Activated CD4-positive, alpha-beta T cell treated with anti-CD3 and anti-CD28 coated beads, Interleukin-2, amount 50 U/mL, for 24 hours (primary cell): Measurements from ENCODE around the gene CDH12.
"Not testable (repeated sequence)": the region's sequence is repeated elsewhere in the genome, so short reads cannot be mapped to it uniquely, and the experiment has no call there.

ENCODE experiments used
- DNase-seq, 2 donors: peaks; one replicate each; pipeline ENCODE4 v3.0.0-alpha.2; 2020; ENCODE audit warnings: low read depth in 1 of 2, low spot score in 1 of 2

Gene CDH12

GRCh38 chr5:22315052-22315451 lies 538.1 kb downstream of the CDH12 start:
- DNase-seq: not testable (repeated sequence)

GRCh38 chr5:22314548-22314947 lies 538.6 kb downstream of the CDH12 start:
- no peak for DNase-seq

- DNase-seq: no peak
Observed at GRCh38 chr5:22306011-22306410, 547.1 kb downstream of the CDH12 start.

- DNase-seq: no peak
Observed at GRCh38 chr5:22295832-22296231, 557.3 kb downstream of the CDH12 start.

GRCh38 chr5:22293147-22293546 lies 560.0 kb downstream of the CDH12 start:
- no peak for DNase-seq

GRCh38 chr5:22278164-22278563 lies 575.0 kb downstream of the CDH12 start:
- no peak for DNase-seq

- no peak for DNase-seq
Observed at GRCh38 chr5:22277006-22277405, 576.1 kb downstream of the CDH12 start.

- DNase-seq: not testable (repeated sequence)
Observed at GRCh38 chr5:22265855-22266254, 587.3 kb downstream of the CDH12 start.

GRCh38 chr5:22258139-22258538 lies 595.0 kb downstream of the CDH12 start:
- no peak for DNase-seq

GRCh38 chr5:22250528-22250927 lies 602.6 kb downstream of the CDH12 start:
- no peak for DNase-seq

GRCh38 chr5:22249209-22249729 lies 603.9 kb downstream of the CDH12 start:
- no peak for DNase-seq

GRCh38 chr5:22245770-22246169 lies 607.4 kb downstream of the CDH12 start:
- no peak for DNase-seq

- DNase-seq: no peak
Observed at GRCh38 chr5:22242532-22242931, 610.6 kb downstream of the CDH12 start.

- DNase-seq: no peak
Observed at GRCh38 chr5:22238047-22238446, 615.1 kb downstream of the CDH12 start.

- no peak for DNase-seq
Observed at GRCh38 chr5:22226423-22226822, 626.7 kb downstream of the CDH12 start.

- DNase-seq: no peak
Observed at GRCh38 chr5:22223079-22223478, 630.1 kb downstream of the CDH12 start.

- DNase-seq: not testable (repeated sequence)
Observed at GRCh38 chr5:22213703-22214495, 639.2 kb downstream of the CDH12 start.

- DNase-seq: not testable (repeated sequence)
Observed at GRCh38 chr5:22212254-22212991, 640.7 kb downstream of the CDH12 start.

- DNase-seq: not testable (repeated sequence)
Observed at GRCh38 chr5:22208463-22208862, 644.7 kb downstream of the CDH12 start.

GRCh38 chr5:22188651-22189050 lies 664.5 kb downstream of the CDH12 start:
- not testable (repeated sequence) for DNase-seq

- DNase-seq: not testable (repeated sequence)
Observed at GRCh38 chr5:22187632-22188228, 665.4 kb downstream of the CDH12 start.

GRCh38 chr5:22169226-22169625 lies 683.9 kb downstream of the CDH12 start:
- DNase-seq: not testable (repeated sequence)
